Activated naive CD4-positive, alpha-beta T cell treated with anti-CD3 and anti-CD28 coated beads, Interleukin-2, amount 10 ng/mL, durations not matched to agents 7 days and 5 days (primary cell): ENCODE measurements around the gene S100A6.

Source experiments
- CTCF ChIA-PET: fragments of 350-600 bp; sonication (Branson Sonifier 250); formaldehyde crosslinking; loops from one replicate; lab custom pipeline; 2021; ENCODE audit warnings: antibody characterized with exemption; lab: Charles Lee
- DNase-seq: peaks from one replicate; pipeline ENCODE4 v3.0.0-alpha.2; 2020
- H3K27ac Mint-ChIP-seq: one replicate; pipeline ENCODE4 v1.8.0; 2021; ENCODE audit warnings: mild to moderate bottlenecking, moderate library complexity, mixed read lengths
- H3K27me3 Mint-ChIP-seq: one replicate; pipeline ENCODE4 v1.8.0; 2021; ENCODE audit warnings: mild to moderate bottlenecking, mixed read lengths
- H3K36me3 Mint-ChIP-seq: one replicate; pipeline ENCODE4 v1.8.0; 2021; ENCODE audit warnings: mixed read lengths
- H3K4me1 Mint-ChIP-seq: one replicate; pipeline ENCODE4 v1.8.0; 2021; ENCODE audit warnings: mixed read lengths
- H3K4me3 Mint-ChIP-seq: one replicate; pipeline ENCODE4 v1.8.0; 2021; ENCODE audit warnings: mild to moderate bottlenecking, moderate library complexity, mixed read lengths
- H3K9me3 Mint-ChIP-seq: one replicate; pipeline ENCODE4 v1.8.0; 2021; ENCODE audit warnings: mixed read lengths

The S100A6 gene

DNA sequence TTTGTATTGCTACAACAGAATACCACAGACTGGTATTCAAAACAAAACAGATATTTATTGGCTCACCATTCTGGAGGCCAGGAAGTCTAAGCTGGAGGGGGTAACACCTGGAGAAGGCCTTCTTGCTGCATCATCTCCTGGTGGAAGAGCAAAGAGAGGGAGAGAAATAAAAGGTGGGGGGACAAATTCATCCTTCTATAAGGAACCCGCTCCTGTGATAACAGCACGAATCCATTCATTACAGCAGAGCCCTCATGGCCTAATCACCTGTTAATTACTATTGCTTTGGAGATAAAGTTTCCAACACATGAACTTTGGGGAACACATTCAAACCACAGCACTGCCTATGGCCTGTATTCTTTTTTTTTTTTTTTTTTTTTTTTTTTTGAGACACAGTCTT, 24.4 kb upstream of the S100A6 start:
- H3K4me3 Mint-ChIP-seq: no peak overlapping the region
- peak overlapping the region; percentile 62 for H3K27ac Mint-ChIP-seq
- peaks cover 6% of the 10 kb centered on the region for H3K4me1 Mint-ChIP-seq
- H3K27me3 Mint-ChIP-seq: no peaks in the 10 kb centered on the region
- no peaks in the 10 kb centered on the region for H3K9me3 Mint-ChIP-seq
- CTCF ChIA-PET: interaction anchor here (0.7 to 2.9 kb wide), 3 partner anchors 10 to 929 kb away, joined by 3 to 21 read pairs (median 4); no protein-coding TSS in a partner anchor
- no peaks in the 10 kb centered on the region for H3K36me3 Mint-ChIP-seq
- DNase-seq: no peak

DNA sequence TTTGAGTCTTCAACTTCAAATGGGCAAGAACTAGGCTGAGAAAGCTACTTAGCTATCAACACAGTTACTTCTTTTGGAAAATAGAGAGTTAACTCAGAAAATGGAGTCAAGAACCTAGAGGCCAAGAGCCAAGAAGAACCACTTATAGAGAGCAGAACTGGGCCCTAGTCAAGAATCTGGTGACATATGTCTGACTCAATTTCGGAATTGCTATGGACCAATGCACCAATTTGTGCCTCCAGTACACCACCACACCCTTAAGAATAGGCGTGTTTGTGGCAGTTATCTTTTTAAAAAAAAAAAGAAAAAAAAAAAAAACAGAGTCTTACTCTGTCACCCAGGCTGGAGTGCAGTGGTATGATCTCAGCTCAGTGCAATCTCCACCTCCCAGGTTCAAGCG, 22.1 kb upstream of the S100A6 start:
- Mint-ChIP-seq H3K4me3 (no peak overlapping the region), H3K4me1 (peaks cover 13% of the 10 kb centered on the region), H3K9me3 (no peaks in the 10 kb centered on the region), H3K36me3 (no peaks in the 10 kb centered on the region), H3K27me3 (peaks cover 13% of the 10 kb centered on the region), H3K27ac (no peak overlapping the region)
- CTCF ChIA-PET: interaction anchor here (0.8 to 1.5 kb wide), 2 partner anchors 25 to 26 kb away, joined by 3 read pairs; no protein-coding TSS in a partner anchor
- no peak for DNase-seq

GRCh38 chr1:153556348-153556747, 20.6 kb upstream of the S100A6 start:
- no peak overlapping the region for H3K27ac Mint-ChIP-seq
- H3K9me3 Mint-ChIP-seq: no peaks in the 10 kb centered on the region
- DNase-seq: no peak
- H3K4me1 Mint-ChIP-seq: peaks cover 9% of the 10 kb centered on the region
- H3K27me3 Mint-ChIP-seq: peaks cover 13% of the 10 kb centered on the region
- CTCF ChIA-PET: interaction anchor here (0.6 to 1.1 kb wide), 3 partner anchors 12 to 62 kb away, joined by 3 to 4 read pairs (median 3); no protein-coding TSS in a partner anchor
- no peaks in the 10 kb centered on the region for H3K36me3 Mint-ChIP-seq
- no peak overlapping the region for H3K4me3 Mint-ChIP-seq

GRCh38 chr1:153553830-153554541, 18.2 kb upstream of the S100A6 start:
- Mint-ChIP-seq H3K27ac (no peak overlapping the region), H3K27me3 (peaks cover 32% of the 10 kb centered on the region), H3K4me3 (no peak overlapping the region), H3K4me1 (peaks cover 21% of the 10 kb centered on the region), H3K9me3 (no peaks in the 10 kb centered on the region), H3K36me3 (no peaks in the 10 kb centered on the region)
- CTCF ChIA-PET: interaction anchor here (0.8 to 1.6 kb wide), 3 partner anchors 10 to 22 kb away, joined by 3 to 4 read pairs (median 3); no protein-coding TSS in a partner anchor
- peak; percentile 5 for DNase-seq

DNA sequence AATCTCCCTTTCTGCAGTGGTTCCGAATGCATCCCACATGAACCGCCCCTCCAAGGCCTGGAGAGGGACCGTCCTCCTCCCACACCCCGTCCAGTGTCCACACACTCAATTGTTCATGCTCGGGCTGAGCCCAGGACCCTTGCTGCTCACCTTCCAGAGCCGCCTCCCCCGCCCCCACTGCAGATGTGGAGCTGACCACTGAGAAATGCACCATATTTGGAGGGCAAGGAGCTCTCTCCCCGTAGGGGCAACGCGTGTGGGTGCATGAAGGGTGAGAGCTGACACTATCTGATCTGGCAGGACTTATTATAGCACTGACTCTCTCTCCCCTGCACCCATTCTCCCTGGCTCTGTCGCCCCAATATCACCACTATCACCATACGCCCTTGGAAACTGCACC, 17.3 kb upstream of the S100A6 start:
- CTCF ChIA-PET: interaction anchor here (0.8 kb wide), 1 partner anchor 9 kb away, joined by 3 read pairs; no protein-coding TSS in a partner anchor
- H3K4me3 Mint-ChIP-seq: no peak overlapping the region

DNA sequence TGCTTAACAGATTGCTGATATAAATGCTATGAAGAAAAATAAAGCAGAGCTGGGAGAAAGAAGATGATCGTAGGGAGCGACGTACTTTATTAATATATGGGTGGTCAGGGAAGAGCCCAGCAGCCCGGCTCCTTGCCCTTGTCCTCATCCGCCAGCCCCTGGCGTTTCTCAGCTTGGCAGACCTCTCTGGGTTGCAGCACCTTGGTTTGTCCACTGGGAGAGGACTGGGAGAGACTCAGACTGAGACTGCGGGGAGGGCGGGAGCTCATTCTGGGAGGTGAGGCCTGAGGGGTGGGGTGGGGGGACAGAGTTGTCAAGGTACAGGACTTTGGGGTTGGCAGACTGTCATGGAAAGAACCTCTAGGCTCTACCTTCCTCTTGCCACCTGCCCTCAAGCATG, 16.5 kb upstream of the S100A6 start:
- Mint-ChIP-seq H3K27me3 (peaks cover 35% of the 10 kb centered on the region), H3K27ac (no peak overlapping the region), H3K4me1 (peaks cover 38% of the 10 kb centered on the region), H3K36me3 (no peaks in the 10 kb centered on the region), H3K9me3 (no peaks in the 10 kb centered on the region), H3K4me3 (no peak overlapping the region)
- CTCF ChIA-PET: interaction anchor here (1.0 kb wide), 1 partner anchor 19 kb away, joined by 3 read pairs; no protein-coding TSS in a partner anchor
- DNase-seq: no peak

More for the DNA sequence above, 17.3 kb upstream of the S100A6 start:
- H3K9me3 Mint-ChIP-seq: no peaks in the 10 kb centered on the region
- DNase-seq: no peak
- peaks cover 30% of the 10 kb centered on the region for H3K4me1 Mint-ChIP-seq
- peaks cover 35% of the 10 kb centered on the region for H3K27me3 Mint-ChIP-seq
- no peaks in the 10 kb centered on the region for H3K36me3 Mint-ChIP-seq
- no peak overlapping the region for H3K27ac Mint-ChIP-seq

DNA sequence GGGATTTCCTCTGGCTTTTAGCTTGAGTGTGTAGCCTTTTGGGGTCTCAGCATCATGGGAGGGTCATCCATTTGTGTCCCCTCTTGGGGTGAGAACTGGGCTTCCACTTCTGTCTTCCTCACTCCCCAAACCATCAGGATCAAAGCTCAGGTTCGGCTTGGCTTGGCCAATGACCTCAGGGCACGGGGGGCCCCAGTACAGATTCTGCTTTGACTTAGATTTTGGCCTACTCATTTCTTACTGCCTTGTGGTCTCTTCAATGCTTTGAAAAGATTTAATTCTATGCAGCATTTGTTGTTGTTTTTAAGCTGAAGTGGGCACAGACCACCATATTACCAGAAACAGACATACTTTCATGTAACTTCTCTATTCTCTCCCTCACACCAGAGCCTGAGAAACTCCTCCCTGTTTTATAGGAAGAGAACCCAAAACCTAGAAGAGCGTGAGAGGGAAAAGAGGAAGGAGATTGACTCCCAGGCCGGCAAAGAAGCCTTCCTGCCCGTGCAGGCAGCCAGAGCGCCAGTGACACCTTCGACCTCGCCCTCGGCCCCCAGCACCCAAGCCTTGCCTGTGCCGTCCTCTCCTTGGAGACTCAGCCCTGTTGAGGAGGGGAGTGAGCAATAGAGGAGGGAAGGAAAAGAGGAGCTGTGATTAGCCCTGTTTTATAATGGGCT, 15.2 kb upstream of the S100A6 start:
- Mint-ChIP-seq H3K4me3 (no peak overlapping the region), H3K27me3 (peaks cover 35% of the 10 kb centered on the region), H3K27ac (no peak overlapping the region), H3K9me3 (no peaks in the 10 kb centered on the region), H3K36me3 (no peaks in the 10 kb centered on the region), H3K4me1 (peaks cover 48% of the 10 kb centered on the region)
- peak; percentile 11 for DNase-seq
- CTCF ChIA-PET: interaction anchor here (1.1 to 2.0 kb wide), 5 partner anchors 9 to 19 kb away, joined by 3 to 7 read pairs (median 4); no protein-coding TSS in a partner anchor

DNA sequence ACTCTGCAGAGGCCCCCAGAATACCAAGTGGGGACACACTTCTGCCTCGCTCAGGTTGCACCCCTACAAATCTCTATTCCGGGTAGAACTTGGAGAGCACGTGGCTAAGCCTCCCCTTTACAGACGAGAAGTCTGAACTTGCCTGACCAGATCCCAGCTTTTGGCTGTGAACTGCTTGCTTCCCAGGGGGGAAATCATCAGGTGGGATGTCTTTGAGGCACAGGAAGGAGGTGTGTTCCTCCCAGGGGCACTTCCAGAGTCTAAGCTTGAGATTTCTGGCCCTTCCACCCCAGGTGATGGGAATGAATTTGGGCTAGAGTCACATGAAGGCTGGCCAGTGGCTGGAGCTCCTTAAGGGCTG, 14.6 kb upstream of the S100A6 start:
- Mint-ChIP-seq H3K4me1 (peaks cover 54% of the 10 kb centered on the region), H3K9me3 (no peaks in the 10 kb centered on the region), H3K27me3 (peaks cover 35% of the 10 kb centered on the region), H3K4me3 (no peak overlapping the region), H3K36me3 (peaks cover 2% of the 10 kb centered on the region), H3K27ac (no peak overlapping the region)
- CTCF ChIA-PET: interaction anchor here (0.9 to 2.0 kb wide), 4 partner anchors 10 to 20 kb away, joined by 3 to 7 read pairs (median 4); no protein-coding TSS in a partner anchor
- DNase-seq: peak; percentile 13

DNA sequence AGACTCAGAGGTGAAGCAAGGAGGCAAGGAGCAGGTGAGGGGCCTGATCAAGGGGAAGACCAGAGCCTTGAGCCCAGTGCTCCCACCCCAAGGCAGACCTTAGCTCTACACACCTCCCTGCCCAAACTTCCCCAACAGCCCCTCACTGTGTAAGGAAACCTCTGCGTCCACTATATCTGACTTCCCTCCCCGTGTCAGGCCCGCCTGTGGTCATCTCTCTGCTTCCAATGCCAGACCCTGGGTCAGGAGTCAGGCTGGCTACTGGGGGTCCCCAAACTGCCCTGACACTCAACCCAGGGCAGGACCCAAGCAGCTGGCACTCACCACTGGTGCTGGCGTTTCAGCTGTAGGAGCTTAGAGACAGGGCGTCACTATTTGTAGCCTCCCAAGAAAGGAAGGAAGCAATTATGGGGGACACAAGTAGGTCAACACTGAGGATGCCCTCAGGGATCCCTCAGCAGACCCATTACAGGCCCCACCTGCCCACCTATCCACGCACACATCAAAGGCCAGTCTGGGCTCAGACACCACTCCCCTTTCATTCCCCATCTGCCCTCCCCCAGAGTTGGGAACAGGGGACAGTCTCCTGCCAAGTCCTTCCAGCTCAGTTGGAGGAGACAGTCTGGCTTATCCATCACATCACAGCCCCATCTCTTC, 14.1 kb upstream of the S100A6 start:
- DNase-seq: peak; percentile 7
- Mint-ChIP-seq H3K36me3 (peaks cover 7% of the 10 kb centered on the region), H3K4me3 (no peak overlapping the region), H3K4me1 (peaks cover 59% of the 10 kb centered on the region), H3K27me3 (peaks cover 35% of the 10 kb centered on the region), H3K27ac (no peak overlapping the region), H3K9me3 (no peaks in the 10 kb centered on the region)
- CTCF ChIA-PET: interaction anchor here (0.9 to 2.0 kb wide), 4 partner anchors 10 to 20 kb away, joined by 3 to 7 read pairs (median 4); no protein-coding TSS in a partner anchor

GRCh38 chr1:153548722-153549688, 13.2 kb upstream of the S100A6 start, which contains the start of gene S100A3:
TSS of gene S100A3 (minus strand) at chr1:153549258. CDS start at chr1:153548485, 773 bp downstream.
- H3K9me3 Mint-ChIP-seq: no peaks in the 10 kb centered on the region
- H3K4me1 Mint-ChIP-seq: peaks cover 65% of the 10 kb centered on the region
- H3K36me3 Mint-ChIP-seq: peaks cover 15% of the 10 kb centered on the region
- no peak within 1 kb of the TSS for H3K4me3 Mint-ChIP-seq
- peak within 1 kb of the TSS; percentile 71 for H3K27ac Mint-ChIP-seq
- DNase-seq: peak; percentile 19
- H3K27me3 Mint-ChIP-seq: peaks cover 34% of the 10 kb centered on the region
- CTCF ChIA-PET: interaction anchor here (2.0 kb wide), 1 partner anchor 17 kb away, joined by 7 read pairs; no protein-coding TSS in a partner anchor

DNA sequence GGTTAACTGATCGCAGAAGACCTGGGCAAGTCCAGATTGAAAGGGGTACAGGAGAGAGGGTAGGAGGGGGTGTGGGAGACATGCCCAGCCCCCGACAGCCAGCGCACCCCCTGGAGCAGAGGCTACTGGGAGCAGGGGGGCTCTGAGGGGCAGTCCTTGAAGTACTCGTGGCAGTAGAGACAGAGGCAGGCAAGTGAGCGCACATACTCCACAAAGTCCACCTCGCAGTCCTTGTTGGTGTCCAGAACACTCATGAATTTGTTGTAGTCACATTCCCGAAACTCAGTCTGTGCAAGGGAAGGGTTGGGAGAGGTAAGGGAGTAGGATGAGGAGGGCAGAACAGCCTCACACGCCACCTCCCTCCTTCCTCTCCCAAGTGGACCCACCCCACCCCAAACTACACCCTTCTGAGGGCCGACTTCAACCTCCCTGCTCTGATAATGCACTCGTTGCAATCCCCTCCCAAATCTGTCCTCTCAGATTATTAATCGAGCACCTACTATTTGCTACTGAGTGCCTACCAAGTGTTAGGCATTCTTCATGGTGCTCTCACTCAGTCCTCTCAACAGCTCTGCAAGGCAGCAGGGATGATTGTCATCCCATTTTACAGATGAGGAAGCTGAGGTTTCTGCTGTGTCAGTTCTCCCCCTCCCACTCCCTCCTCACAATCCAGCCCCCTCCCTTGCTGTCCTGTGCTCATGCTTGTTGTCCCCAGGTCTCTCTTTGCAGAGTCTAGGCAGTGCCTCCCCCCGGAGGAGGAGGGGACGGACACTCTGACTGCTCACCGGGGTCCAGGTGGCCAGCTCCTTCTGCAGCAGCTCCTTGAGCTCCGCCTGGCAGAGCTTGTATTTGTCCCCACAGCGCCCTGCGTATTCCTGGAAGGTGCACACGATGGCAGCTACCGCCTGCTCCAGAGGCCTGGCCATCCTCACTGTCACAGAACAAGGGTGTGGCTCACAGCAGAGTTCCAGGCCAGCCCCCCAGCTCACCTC, 12.1 kb upstream of the S100A6 start:
- Mint-ChIP-seq H3K36me3 (peaks cover 27% of the 10 kb centered on the region), H3K4me3 (no peak overlapping the region), H3K9me3 (no peaks in the 10 kb centered on the region), H3K4me1 (peaks cover 71% of the 10 kb centered on the region), H3K27me3 (peaks cover 22% of the 10 kb centered on the region), H3K27ac (peak overlapping the region; percentile 71)
- CTCF ChIA-PET: no interaction called here
- peak; percentile 20 for DNase-seq
